Measurements from ENCODE around the gene SLFNL1. TPM values are rescaled to one million over a fixed set of nuclear protein-coding genes. Genes with fewer than 3 reads are reported as not detected.

Gene SLFNL1
- total RNA-seq, 1 experiment from 2014 or later = not detected

DNA sequence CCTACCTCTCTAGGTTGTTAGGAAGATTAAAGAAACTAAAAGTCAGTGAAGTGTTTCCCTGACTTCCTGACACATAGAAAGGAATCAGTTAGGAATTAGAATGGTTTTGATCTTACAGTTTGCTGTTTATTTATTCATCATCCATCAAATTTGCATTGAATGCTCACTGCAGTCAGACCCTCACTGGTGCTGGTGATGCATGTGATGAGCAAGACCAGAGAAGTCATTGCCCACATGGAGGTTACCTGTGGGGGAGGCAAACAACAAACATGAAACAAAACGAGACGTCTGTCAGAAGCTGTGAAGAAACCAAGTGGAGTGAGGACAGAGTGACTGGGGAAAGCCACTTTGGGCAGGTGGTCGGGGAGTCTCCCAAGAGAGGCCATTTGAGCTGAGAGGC lies 35.6 kb downstream of the SLFNL1 start (continued):
- TF ChIP-seq, protein P1, sequence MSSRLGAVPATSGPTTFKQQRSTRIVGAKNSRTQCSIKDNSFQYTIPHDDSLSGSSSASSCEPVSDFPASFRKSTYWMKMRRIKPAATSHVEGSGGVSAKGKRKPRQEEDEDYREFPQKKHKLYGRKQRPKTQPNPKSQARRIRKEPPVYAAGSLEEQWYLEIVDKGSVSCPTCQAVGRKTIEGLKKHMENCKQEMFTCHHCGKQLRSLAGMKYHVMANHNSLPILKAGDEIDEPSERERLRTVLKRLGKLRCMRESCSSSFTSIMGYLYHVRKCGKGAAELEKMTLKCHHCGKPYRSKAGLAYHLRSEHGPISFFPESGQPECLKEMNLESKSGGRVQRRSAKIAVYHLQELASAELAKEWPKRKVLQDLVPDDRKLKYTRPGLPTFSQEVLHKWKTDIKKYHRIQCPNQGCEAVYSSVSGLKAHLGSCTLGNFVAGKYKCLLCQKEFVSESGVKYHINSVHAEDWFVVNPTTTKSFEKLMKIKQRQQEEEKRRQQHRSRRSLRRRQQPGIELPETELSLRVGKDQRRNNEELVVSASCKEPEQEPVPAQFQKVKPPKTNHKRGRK (CRISPR knock-in tag; IDR thresholded peaks at IDR 0.05; ENCODE audit: borderline replicate concordance) = no peak
- TF ChIP-seq ZNF671 (CRISPR knock-in tag; IDR thresholded peaks at IDR 0.05) (no peak), ZNF232 (CRISPR knock-in tag; IDR thresholded peaks at IDR 0.05) (no peak), MYBL2 (CRISPR knock-in tag; IDR thresholded peaks at IDR 0.05) (no peak), NFYB (CRISPR knock-in tag; conservative IDR thresholded peaks at IDR 0.05; ENCODE audit: low read depth) (no peak), TP53 (CRISPR knock-in tag; IDR thresholded peaks at IDR 0.05) (no peak), IRF1 (CRISPR knock-in tag; IDR thresholded peaks at IDR 0.05) (no peak), ELF4 (CRISPR knock-in tag; IDR thresholded peaks at IDR 0.05; ENCODE audit: low read depth) (no peak)
- TF ChIP-seq, protein P2, sequence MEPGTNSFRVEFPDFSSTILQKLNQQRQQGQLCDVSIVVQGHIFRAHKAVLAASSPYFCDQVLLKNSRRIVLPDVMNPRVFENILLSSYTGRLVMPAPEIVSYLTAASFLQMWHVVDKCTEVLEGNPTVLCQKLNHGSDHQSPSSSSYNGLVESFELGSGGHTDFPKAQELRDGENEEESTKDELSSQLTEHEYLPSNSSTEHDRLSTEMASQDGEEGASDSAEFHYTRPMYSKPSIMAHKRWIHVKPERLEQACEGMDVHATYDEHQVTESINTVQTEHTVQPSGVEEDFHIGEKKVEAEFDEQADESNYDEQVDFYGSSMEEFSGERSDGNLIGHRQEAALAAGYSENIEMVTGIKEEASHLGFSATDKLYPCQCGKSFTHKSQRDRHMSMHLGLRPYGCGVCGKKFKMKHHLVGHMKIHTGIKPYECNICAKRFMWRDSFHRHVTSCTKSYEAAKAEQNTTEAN (CRISPR knock-in tag; IDR thresholded peaks at IDR 0.05) = no peak

DNA sequence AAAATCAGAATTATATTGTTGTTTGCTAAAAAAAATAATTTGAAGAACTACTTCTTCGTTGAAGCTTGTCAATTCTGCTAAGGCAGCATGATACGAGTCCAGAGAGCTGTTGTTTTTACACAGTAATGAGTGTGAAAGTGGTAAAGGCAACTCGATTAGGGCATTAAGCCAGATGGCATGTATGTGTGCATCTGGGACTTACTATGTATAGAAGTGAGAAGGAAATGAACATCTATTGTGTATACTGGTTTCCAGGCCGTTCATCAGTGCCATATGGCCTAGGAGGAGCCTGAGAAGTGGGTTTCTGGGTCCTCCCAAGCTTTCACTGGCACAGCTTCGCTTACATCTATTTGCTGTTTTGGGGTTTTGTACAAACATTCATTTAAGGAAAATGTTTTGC lies 36.4 kb downstream of the SLFNL1 start:
- Mint-ChIP-seq H3K9me3 (no peaks in the 10 kb centered on the region), H3K4me3 (no peak overlapping the region), H3K36me3 (peaks cover 71% of the 10 kb centered on the region), H3K27me3 (ENCODE audit: low read depth) (no peaks in the 10 kb centered on the region), H3K27ac (no peak overlapping the region), H3K4me1 (peaks cover 20% of the 10 kb centered on the region)
- ChIA-PET POLR2A (no interaction called here), CTCF (no interaction called here)
- ATAC-seq (no peak), DNase-seq (ENCODE audit: low spot score) (no peak)
- TF ChIP-seq E2F5 (CRISPR knock-in tag; IDR thresholded peaks at IDR 0.05) = no peak
- no peak for TF ChIP-seq MXD4 (CRISPR knock-in tag; IDR thresholded peaks at IDR 0.05; ENCODE audit: borderline replicate concordance)
- TF ChIP-seq, protein P3, sequence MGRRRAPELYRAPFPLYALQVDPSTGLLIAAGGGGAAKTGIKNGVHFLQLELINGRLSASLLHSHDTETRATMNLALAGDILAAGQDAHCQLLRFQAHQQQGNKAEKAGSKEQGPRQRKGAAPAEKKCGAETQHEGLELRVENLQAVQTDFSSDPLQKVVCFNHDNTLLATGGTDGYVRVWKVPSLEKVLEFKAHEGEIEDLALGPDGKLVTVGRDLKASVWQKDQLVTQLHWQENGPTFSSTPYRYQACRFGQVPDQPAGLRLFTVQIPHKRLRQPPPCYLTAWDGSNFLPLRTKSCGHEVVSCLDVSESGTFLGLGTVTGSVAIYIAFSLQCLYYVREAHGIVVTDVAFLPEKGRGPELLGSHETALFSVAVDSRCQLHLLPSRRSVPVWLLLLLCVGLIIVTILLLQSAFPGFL (CRISPR knock-in tag; IDR thresholded peaks at IDR 0.05; ENCODE audit: borderline replicate concordance) = no peak
- TF ChIP-seq ZNF416 (CRISPR knock-in tag; IDR thresholded peaks at IDR 0.05) = no peak
- no peak for TF ChIP-seq ZNF317 (CRISPR knock-in tag; IDR thresholded peaks at IDR 0.05; ENCODE audit: borderline replicate concordance, low read depth)
- TF ChIP-seq JUN (CRISPR knock-in tag; IDR thresholded peaks at IDR 0.05) = no peak
- no peak for TF ChIP-seq HMGA2 (CRISPR knock-in tag; IDR thresholded peaks at IDR 0.05)

DNA sequence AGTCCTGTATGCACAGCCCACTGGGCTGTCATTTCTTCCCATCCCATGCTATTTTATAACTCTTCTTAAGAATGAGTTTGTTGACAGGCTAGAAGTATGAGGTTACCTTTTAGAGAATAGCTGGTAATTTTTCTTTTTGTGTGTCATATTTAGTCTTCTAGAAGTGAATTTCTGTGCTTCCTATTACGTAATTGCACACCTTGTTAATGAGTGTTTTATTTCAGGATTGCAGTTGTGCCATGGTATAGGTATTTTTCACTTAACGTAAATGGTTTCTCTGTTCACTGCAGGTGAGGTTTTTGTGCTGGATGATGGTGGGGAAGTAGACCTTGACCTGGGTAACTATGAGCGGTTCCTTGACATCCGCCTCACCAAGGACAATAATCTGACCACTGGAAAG lies 37.0 kb downstream of the SLFNL1 start:
- no peak for ATAC-seq
- peaks cover 20% of the 10 kb centered on the region for H3K4me1 Mint-ChIP-seq
- DNase-seq (ENCODE audit: low spot score) = no peak
- POLR2A ChIA-PET = no interaction called here
- H3K4me3 Mint-ChIP-seq = no peak overlapping the region
- CTCF ChIA-PET = no interaction called here
- H3K27ac Mint-ChIP-seq = no peak overlapping the region
- H3K36me3 Mint-ChIP-seq = peaks cover 64% of the 10 kb centered on the region
- H3K27me3 Mint-ChIP-seq (ENCODE audit: low read depth) = no peaks in the 10 kb centered on the region
- no peaks in the 10 kb centered on the region for H3K9me3 Mint-ChIP-seq
- TF ChIP-seq ZNF232 (CRISPR knock-in tag; IDR thresholded peaks at IDR 0.05) (no peak), ZNF263 (CRISPR knock-in tag; IDR thresholded peaks at IDR 0.05; ENCODE audit: low read depth) (no peak), ZMAT4 (CRISPR knock-in tag; IDR thresholded peaks at IDR 0.05) (no peak), CREB1 (CRISPR knock-in tag; IDR thresholded peaks at IDR 0.05) (no peak), CREM (CRISPR knock-in tag; IDR thresholded peaks at IDR 0.05) (no peak), EMX1 (CRISPR knock-in tag; IDR thresholded peaks at IDR 0.05) (no peak), FOXJ3 (CRISPR knock-in tag; IDR thresholded peaks at IDR 0.05; ENCODE audit: borderline replicate concordance) (no peak), ZNF396 (CRISPR knock-in tag; IDR thresholded peaks at IDR 0.05; ENCODE audit: borderline replicate concordance) (no peak)
- TF ChIP-seq, protein P4, sequence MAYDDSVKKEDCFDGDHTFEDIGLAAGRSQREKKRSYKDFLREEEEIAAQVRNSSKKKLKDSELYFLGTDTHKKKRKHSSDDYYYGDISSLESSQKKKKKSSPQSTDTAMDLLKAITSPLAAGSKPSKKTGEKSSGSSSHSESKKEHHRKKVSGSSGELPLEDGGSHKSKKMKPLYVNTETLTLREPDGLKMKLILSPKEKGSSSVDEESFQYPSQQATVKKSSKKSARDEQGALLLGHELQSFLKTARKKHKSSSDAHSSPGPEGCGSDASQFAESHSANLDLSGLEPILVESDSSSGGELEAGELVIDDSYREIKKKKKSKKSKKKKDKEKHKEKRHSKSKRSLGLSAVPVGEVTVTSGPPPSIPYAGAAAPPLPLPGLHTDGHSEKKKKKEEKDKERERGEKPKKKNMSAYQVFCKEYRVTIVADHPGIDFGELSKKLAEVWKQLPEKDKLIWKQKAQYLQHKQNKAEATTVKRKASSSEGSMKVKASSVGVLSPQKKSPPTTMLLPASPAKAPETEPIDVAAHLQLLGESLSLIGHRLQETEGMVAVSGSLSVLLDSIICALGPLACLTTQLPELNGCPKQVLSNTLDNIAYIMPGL (CRISPR knock-in tag; IDR thresholded peaks at IDR 0.05) = no peak
- TF ChIP-seq, protein P5, sequence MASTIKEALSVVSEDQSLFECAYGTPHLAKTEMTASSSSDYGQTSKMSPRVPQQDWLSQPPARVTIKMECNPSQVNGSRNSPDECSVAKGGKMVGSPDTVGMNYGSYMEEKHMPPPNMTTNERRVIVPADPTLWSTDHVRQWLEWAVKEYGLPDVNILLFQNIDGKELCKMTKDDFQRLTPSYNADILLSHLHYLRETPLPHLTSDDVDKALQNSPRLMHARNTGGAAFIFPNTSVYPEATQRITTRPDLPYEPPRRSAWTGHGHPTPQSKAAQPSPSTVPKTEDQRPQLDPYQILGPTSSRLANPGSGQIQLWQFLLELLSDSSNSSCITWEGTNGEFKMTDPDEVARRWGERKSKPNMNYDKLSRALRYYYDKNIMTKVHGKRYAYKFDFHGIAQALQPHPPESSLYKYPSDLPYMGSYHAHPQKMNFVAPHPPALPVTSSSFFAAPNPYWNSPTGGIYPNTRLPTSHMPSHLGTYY (CRISPR knock-in tag; IDR thresholded peaks at IDR 0.05) = no peak
- TF ChIP-seq, protein P6, sequence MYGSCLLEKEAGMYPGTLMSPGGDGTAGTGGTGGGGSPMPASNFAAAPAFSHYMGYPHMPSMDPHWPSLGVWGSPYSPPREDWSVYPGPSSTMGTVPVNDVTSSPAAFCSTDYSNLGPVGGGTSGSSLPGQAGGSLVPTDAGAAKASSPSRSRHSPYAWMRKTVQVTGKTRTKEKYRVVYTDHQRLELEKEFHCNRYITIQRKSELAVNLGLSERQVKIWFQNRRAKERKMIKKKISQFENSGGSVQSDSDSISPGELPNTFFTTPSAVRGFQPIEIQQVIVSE (CRISPR knock-in tag; IDR thresholded peaks at IDR 0.05; ENCODE audit: borderline replicate concordance) = no peak

All from WTC11 (cell line).